Measurements from ENCODE around the gene FHAD1.

Gene FHAD1

DNA sequence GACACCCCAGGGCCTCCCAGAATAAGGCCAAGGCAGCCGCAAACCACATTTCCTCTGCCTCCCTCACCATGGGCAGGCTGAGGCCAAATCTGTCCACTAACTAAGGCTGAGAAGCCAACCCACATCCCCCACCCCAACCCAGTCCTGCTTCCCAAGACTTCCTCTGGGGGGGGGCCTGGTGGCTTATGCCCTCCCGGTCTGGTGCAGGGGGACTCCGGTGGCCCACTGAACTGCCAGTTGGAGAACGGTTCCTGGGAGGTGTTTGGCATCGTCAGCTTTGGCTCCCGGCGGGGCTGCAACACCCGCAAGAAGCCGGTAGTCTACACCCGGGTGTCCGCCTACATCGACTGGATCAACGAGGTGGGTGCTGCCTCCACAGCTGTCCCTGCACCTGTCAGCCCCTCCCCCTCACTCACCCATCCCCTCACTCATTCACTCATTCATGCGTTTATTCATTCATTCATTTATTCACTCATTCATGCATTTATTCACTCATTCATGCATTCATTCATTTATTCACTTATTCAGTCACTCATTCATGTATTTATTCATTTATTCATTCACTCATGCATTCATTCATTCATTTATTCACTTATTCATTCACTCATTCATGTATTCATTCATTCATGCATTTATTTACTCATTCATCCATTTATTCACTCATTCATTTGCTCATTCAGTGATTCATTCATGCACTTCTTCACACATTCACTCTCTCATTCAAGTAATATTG is 198.5 kb downstream of the FHAD1 start (continued):
- TF ChIP-seq ESRRG (CRISPR knock-in tag; IDR thresholded peaks at IDR 0.05): no peak
- no peak for TF ChIP-seq PPARA (CRISPR knock-in tag; IDR thresholded peaks at IDR 0.05; ENCODE audit: borderline replicate concordance)

DNA sequence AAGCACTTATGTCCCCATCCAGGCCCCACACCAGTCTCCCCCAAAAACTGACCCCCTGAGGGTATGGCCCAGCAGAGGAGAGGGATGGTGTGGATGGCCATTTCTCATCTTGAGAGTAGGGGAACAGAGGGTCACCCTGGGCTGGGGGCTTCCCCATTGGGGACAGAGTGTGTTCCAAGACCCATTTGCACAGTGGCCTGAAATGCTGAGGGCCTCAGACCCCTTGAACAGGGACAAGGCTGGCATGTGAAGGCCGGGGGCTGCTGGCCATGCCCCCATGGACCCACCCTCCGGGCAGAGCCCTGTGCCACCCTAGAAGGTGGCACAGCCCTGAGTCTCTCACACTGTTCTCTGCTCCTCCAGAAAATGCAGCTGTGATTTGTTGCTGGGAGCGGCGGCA is 199.2 kb downstream of the FHAD1 start:
- TF ChIP-seq GLIS3 (CRISPR knock-in tag; IDR thresholded peaks at IDR 0.05) (no peak), ZFP30 (CRISPR knock-in tag; IDR thresholded peaks at IDR 0.05) (no peak), ISL1 (CRISPR knock-in tag; IDR thresholded peaks at IDR 0.05) (no peak), TOX (CRISPR knock-in tag; IDR thresholded peaks at IDR 0.05; ENCODE audit: borderline replicate concordance) (no peak), ZNF565 (CRISPR knock-in tag; conservative IDR thresholded peaks at IDR 0.05; ENCODE audit: low read depth) (no peak), TCF4 (CRISPR knock-in tag; IDR thresholded peaks at IDR 0.05; ENCODE audit: borderline replicate concordance) (no peak), CSDC2 (CRISPR knock-in tag; IDR thresholded peaks at IDR 0.05) (no peak), RARB (CRISPR knock-in tag; IDR thresholded peaks at IDR 0.05) (no peak), ZC3H10 (CRISPR knock-in tag; IDR thresholded peaks at IDR 0.05) (no peak), ZFP3 (CRISPR knock-in tag; IDR thresholded peaks at IDR 0.05) (no peak), ZNF70 (CRISPR knock-in tag; IDR thresholded peaks at IDR 0.05) (no peak), BACH2 (CRISPR knock-in tag; IDR thresholded peaks at IDR 0.05; ENCODE audit: borderline replicate concordance) (no peak), ZNF8 (CRISPR knock-in tag; IDR thresholded peaks at IDR 0.05) (no peak), ARNTL (CRISPR knock-in tag; IDR thresholded peaks at IDR 0.05; ENCODE audit: borderline replicate concordance, low read depth) (no peak), ESRRG (CRISPR knock-in tag; IDR thresholded peaks at IDR 0.05) (no peak), SNAI2 (CRISPR knock-in tag; IDR thresholded peaks at IDR 0.05) (no peak)
- TF ChIP-seq, protein P1, sequence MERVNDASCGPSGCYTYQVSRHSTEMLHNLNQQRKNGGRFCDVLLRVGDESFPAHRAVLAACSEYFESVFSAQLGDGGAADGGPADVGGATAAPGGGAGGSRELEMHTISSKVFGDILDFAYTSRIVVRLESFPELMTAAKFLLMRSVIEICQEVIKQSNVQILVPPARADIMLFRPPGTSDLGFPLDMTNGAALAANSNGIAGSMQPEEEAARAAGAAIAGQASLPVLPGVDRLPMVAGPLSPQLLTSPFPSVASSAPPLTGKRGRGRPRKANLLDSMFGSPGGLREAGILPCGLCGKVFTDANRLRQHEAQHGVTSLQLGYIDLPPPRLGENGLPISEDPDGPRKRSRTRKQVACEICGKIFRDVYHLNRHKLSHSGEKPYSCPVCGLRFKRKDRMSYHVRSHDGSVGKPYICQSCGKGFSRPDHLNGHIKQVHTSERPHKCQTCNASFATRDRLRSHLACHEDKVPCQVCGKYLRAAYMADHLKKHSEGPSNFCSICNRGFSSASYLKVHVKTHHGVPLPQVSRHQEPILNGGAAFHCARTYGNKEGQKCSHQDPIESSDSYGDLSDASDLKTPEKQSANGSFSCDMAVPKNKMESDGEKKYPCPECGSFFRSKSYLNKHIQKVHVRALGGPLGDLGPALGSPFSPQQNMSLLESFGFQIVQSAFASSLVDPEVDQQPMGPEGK (CRISPR knock-in tag; IDR thresholded peaks at IDR 0.05; ENCODE audit: borderline replicate concordance): no peak
- TF ChIP-seq, protein P2, sequence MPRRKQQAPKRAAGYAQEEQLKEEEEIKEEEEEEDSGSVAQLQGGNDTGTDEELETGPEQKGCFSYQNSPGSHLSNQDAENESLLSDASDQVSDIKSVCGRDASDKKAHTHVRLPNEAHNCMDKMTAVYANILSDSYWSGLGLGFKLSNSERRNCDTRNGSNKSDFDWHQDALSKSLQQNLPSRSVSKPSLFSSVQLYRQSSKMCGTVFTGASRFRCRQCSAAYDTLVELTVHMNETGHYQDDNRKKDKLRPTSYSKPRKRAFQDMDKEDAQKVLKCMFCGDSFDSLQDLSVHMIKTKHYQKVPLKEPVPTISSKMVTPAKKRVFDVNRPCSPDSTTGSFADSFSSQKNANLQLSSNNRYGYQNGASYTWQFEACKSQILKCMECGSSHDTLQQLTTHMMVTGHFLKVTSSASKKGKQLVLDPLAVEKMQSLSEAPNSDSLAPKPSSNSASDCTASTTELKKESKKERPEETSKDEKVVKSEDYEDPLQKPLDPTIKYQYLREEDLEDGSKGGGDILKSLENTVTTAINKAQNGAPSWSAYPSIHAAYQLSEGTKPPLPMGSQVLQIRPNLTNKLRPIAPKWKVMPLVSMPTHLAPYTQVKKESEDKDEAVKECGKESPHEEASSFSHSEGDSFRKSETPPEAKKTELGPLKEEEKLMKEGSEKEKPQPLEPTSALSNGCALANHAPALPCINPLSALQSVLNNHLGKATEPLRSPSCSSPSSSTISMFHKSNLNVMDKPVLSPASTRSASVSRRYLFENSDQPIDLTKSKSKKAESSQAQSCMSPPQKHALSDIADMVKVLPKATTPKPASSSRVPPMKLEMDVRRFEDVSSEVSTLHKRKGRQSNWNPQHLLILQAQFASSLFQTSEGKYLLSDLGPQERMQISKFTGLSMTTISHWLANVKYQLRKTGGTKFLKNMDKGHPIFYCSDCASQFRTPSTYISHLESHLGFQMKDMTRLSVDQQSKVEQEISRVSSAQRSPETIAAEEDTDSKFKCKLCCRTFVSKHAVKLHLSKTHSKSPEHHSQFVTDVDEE (CRISPR knock-in tag; IDR thresholded peaks at IDR 0.05): no peak
- TF ChIP-seq, protein P3, sequence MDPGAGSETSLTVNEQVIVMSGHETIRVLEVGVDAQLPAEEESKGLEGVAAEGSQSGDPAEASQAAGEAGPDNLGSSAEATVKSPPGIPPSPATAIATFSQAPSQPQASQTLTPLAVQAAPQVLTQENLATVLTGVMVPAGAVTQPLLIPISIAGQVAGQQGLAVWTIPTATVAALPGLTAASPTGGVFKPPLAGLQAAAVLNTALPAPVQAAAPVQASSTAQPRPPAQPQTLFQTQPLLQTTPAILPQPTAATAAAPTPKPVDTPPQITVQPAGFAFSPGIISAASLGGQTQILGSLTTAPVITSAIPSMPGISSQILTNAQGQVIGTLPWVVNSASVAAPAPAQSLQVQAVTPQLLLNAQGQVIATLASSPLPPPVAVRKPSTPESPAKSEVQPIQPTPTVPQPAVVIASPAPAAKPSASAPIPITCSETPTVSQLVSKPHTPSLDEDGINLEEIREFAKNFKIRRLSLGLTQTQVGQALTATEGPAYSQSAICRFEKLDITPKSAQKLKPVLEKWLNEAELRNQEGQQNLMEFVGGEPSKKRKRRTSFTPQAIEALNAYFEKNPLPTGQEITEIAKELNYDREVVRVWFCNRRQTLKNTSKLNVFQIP (CRISPR knock-in tag; IDR thresholded peaks at IDR 0.05; ENCODE audit: borderline replicate concordance, low read depth): no peak
- TF ChIP-seq, protein P4, sequence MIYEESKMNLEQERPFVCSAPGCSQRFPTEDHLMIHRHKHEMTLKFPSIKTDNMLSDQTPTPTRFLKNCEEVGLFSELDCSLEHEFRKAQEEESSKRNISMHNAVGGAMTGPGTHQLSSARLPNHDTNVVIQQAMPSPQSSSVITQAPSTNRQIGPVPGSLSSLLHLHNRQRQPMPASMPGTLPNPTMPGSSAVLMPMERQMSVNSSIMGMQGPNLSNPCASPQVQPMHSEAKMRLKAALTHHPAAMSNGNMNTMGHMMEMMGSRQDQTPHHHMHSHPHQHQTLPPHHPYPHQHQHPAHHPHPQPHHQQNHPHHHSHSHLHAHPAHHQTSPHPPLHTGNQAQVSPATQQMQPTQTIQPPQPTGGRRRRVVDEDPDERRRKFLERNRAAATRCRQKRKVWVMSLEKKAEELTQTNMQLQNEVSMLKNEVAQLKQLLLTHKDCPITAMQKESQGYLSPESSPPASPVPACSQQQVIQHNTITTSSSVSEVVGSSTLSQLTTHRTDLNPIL (CRISPR knock-in tag; IDR thresholded peaks at IDR 0.05; ENCODE audit: low read depth): no peak
- no peak for ATAC-seq

Data from SK-N-SH treated with all-trans-retinoic acid at 6 μM for 48 hours (cell line).